Stimulated activated CD8-positive, alpha-beta memory T cell treated with anti-CD3 and anti-CD28 coated beads, Interleukin-12 subunit alpha, Interleukin-12 subunit beta, amount 100 ng/mL, for 4 hours (primary cell): ENCODE results near the gene SLC6A11.

ENCODE experiments used
- DNase-seq: peaks from one replicate; pipeline ENCODE4 v3.0.0-alpha.2; 2020; ENCODE audit warnings: low read depth

SLC6A11 gene

GRCh38 chr3:10816019-10816862 is at the start of gene SLC6A11:
SLC6A11 (plus strand) TSS chr3:10816228; CDS start chr3:10816266, 38 bp downstream.
- DNase-seq: no peak

DNA sequence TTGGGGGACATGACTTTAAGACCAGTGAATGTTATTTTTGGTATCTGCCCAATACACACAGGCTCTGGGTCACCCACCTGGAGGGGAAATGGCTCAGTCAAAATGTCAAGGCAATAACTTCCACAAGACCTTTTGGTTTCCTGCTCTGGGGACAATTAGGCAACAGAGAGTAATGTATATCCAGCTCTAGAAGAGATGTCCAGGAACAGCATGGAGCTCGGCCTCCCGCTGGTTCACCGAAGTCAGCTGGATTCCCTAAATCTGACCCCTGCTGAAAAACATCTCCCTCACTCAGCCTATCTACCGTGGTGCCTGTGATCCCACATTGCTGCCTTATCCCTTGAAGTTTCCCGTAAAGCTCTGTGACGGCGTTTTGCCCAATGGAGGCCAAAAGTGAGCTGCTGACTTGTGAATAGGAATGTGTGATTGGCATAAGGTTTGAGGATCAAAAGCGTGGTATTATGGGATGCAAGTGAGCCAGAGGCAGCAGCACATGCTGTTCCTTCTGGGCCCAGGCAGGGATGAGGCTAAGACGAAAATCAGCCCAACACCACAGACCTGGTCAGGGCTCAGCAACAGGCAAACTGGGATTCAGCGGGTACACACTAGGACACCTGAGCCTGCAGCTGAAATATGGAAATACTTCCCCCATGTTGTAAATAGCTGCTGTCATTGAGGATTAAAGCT is 47.2 kb upstream of the SLC6A11 start:
- DNase-seq: no peak

DNA sequence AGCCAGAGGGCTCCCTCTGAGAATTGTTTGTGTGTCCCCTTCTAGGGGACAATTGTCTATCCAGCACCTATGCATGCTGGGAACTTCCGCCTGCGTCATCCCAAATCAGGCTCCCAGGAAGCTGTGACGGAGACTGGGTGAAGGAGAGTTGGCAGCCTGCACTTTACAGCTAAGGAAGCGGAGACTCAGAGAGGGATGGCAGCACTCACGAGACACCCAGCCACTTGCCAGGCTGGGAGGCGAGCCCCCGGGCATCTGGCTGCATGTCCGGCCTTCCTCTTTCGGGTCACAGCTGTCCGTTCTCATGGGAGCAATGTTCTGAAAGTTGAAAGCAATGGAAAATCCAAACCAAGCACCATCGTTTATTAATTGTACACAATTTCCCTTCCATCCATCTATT is 45.5 kb upstream of the SLC6A11 start:
- no peak for DNase-seq

DNA sequence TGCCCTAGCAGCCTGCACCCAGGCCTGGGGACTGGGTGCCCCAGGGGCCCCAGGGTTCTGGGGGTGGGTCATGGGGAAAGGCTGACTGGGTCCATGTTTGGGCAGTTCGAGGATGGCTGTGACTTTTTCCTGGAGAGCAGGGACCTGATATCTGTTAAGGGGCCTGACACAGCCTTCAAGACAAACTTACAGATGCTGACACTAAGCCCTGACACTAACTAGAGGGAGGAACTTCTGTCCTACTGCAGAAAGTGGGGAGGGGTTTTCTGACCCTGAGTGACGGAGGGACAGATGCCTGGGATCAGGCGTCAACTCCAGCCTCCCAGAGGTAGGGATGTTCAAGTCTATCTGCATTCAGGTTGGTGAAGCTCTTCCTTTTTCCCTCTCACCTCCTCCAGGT is 45.0 kb upstream of the SLC6A11 start:
- no peak for DNase-seq

DNA sequence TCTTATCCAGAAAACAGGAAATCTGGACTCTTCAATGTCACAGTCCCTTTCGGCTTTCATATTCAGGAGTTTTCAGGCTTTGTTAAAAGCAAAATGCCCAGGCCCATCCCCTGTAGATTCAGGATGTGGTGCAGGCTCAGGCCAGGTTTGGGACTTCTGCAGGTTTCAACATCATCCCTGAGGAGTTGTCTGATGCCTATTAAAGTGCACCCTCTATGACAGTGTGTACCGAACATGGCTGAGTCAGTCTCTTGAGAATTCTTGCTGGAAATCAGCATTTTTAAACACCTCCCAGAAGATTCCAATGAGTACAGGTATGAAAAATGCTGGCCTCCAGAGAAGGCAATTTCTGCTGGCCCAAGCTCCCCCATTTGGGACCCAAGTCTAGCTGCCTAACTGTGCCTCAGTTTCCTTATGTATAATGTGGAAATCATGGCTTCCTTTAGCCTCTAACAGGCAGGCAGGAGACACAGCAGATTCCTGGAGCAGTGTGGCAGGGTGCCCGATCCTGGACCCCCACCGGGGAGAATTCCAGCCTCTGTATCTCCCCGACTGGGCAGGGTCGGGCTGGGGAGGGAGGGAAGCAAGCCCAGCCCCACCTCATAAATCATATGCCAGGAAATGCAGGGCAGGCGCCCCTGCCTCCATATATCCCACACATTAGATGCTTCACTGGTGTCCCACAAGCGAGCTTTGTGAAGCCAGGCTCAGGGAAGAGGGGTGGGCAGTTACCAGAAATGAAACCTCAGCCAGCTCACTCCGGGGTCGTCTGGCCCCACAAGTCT is 44.4 kb upstream of the SLC6A11 start:
- DNase-seq: no peak

DNA sequence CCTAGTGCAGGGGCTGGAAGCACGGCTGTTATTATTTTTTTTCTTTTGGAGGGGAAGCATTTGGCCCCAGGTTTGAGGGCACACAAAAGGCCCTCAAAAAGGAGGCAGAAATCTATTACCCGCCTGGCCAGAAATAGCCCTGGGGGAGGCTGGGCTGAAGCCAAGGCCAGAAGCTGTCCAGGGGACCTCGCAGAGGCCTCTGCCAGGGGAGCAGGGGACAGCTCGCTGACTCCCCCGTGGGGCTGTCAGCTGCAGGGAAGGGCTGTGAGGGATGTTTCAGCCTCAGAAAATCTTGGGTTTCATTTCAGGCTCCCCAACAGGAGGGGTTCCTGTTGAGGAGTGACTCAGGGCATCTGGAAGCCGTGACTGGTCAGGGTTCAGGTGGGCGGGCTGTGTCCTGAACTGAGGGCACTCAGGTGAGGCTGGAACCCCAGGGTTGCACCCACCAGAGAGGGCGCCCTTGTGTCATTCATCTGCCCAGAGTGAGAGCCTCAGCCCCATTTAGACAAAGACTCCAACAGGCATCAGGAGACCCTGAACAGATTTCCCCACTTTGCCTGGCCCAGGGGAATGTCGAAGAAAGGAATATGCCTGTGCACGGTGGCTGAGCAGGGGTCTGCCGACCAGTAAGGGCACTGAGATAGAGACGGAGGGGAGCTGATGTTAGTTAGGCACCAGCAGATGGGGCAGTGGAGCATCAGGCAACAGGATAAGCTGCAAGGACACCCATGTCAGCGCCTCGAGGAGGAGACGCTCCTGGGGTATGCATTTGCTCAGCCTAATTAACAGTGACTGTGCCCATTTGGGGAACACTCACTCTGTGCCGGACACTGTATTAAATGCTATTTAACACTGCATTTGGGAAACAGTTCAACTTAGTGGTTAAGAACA is 43.5 kb upstream of the SLC6A11 start:
- DNase-seq: no peak

GRCh38 chr3:10774129-10774670 is 41.8 kb upstream of the SLC6A11 start:
- DNase-seq: no peak

DNA sequence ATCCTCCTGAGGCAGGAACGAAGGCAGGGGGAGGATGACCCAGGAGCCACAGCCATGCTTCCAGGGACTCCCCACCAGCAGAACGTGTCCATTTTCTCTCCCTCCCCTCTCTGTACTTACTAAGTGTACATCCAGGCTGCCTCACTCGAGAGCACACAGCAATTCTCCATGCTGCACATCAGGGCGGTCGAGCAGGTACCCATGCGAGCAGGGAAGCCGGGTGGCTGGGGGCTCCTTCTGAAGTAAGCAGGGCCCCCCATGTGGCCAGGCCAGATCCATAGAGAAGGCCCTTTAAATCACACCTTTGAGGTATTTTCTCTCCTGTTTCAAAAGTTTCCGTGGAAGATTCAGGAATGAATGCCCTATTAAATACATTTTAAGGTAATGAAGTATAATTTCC is 41.2 kb upstream of the SLC6A11 start:
- DNase-seq: no peak

- no peak for DNase-seq
Observed at GRCh38 chr3:10775259-10775658, 40.8 kb upstream of the SLC6A11 start.

GRCh38 chr3:10775828-10776227 is 40.2 kb upstream of the SLC6A11 start:
- DNase-seq: no peak

GRCh38 chr3:10777627-10778026 is 38.4 kb upstream of the SLC6A11 start:
- no peak for DNase-seq

DNA sequence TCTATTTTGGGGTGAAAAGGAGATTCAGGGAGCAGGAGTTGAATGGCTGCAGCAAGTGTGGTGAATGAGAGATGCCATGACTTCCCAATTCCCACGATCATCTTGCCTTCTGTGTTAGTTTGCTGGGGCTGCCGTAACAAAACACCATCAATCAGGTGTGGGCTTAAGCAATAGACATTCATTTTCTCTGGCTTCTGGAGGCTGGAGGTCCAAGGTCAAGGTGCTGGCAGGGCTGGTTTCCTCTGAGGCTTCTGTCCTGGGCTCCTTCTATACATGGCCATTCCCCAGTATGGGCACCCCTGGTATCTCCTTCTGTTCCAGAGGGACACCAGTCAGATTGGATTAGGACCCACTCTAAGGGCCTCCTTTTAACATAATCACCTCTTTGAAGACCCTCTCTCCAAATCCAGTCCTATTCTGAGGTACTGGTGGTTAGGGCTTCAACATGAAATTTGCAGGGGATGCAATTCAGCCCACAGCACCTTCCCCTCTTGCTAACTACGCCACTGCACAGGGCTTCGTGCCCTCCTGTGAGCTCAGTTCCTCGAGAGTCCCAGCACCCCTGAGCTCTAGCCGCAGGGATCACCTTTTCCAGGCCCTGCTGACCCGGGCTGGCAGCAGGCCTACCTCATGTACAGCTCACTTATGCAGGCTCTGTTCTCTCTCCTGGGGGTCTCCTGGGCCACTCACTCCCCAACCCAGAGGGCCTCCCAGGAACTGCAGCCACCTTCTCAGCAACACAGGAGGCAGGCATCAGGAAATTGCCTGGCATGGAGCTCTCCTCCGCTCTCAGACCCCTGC is 37.3 kb upstream of the SLC6A11 start:
- DNase-seq: no peak

DNA sequence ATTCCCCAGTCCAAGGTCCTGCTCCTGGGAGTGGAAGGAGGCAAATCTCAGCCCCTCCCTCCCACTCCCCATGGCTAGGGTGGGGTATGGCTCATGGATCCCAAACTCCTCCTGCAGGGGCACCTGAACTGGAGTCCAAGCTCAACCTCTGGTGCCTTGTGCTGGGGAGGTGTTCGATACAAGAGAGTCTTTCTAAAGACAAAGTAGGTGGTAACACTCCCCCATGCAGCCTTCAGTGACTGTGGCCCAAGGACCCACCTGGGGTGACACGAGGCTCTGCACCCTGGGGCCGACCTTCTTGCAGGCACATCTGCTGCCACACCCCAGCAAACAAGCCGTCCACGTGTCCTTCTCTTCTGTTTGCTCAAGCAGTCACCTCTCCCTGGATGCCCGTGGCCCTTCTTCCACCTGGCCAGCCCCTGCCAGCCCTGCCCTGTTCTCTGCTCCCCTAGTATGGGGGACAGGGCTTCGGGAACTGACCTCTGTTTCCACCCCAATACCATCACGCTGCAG is 36.7 kb upstream of the SLC6A11 start:
- DNase-seq: no peak

- DNase-seq: no peak
Observed at GRCh38 chr3:10780243-10780642, 35.8 kb upstream of the SLC6A11 start.

- DNase-seq: no peak
Observed at GRCh38 chr3:10780922-10781321, 35.1 kb upstream of the SLC6A11 start.

DNA sequence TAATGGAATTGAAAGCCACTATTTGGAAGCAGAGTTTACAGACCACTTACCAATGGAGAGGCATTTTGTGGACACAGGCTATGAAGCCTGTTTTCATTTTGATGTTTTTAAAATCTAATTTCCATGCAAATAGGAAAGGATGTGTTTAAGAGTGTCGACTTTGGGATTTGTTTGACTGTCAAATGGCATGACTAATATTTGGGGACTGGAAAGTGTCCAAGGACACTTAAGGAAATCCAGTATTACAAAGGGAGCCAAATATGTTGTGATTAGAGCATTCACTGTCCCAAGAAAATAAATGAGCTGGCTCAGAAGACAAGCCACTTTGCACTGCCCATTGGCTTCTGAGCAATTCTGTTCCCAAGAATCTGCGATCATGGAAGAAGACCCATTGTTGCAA is 34.0 kb upstream of the SLC6A11 start:
- no peak for DNase-seq

GRCh38 chr3:10783360-10784351 is 32.4 kb upstream of the SLC6A11 start:
- no peak for DNase-seq

DNA sequence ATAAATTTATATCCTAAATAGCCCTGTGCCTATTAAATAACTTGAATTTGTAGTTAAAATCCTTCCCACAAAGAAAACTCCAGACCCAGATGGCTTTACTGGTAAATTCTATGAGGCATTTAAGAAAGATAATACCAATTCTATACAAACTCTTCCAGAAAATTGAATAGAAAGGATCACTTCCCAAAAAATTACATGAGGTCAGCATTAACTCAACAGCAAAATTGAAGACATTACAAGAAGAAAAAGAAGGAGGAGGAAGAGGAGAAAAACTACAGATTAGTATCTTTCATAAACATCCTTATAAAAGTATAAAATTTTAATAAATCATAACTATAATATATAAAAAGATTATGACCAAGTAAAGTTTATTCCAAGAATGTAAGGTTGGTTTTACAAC is 29.4 kb upstream of the SLC6A11 start:
- no peak for DNase-seq

- no peak for DNase-seq
Observed at GRCh38 chr3:10788451-10788850, 27.6 kb upstream of the SLC6A11 start.
